HCT116 (cell line): Measurements from ENCODE around the gene C1orf53. TPM values are rescaled to one million over a fixed set of nuclear protein-coding genes. Genes with fewer than 3 reads are reported as not detected.

Experiments
- ATAC-seq: fragments of 200-7000 bp; cut with Tn5 transposase; 2 replicates; pipeline ENCODE4 v1.9.1; 2020; ENCODE audit warnings: mild to moderate bottlenecking, moderate library complexity
- BruUV-seq: library from RNA; stranded (reverse); fragments of 400-500 nt; replicated peaks from 2 replicates; lab custom pipeline; 2021; lab: Mats Ljungman, UMichigan
- CTCF ChIA-PET: fragments of 300-600 bp; sonication (Branson Sonifier 250); formaldehyde crosslinking; loops from one replicate; lab custom pipeline; 2021; ENCODE audit warnings: antibody characterized with exemption; lab: Charles Lee
- POLR2A ChIA-PET: fragments of 300-600, 350-600 bp; sonication (Branson Sonifier 250); formaldehyde crosslinking; loops from one replicate; lab custom pipeline; 2021; ENCODE audit warnings: antibody characterized with exemption; lab: Charles Lee
- RAD21 ChIA-PET, 2 experiments: fragments of 300-600 bp; sonication (Branson Sonifier 250); formaldehyde crosslinking; loops; one replicate each; lab custom pipeline; 2023; ENCODE audit warnings: low total read pairs in 2 of 2; ENCODE audit not compliant: uncharacterized antibody in 2 of 2, unreplicated experiment in 2 of 2, low non-redundant PET in 1 of 2; lab: Charles Lee
- DNase-seq: peaks from one replicate; pipeline ENCODE4 v3.0.0-alpha.2; 2010; ENCODE audit warnings: low read depth, low spot score
- H2AFZ ChIP-seq: fragments of 200-600 bp; shearing (Covaris generic), sonication (generic); 2 replicates; pipeline ENCODE4 v1.6.1; 2017; ENCODE audit warnings: low read depth, mixed run types, mixed read lengths, antibody characterized with exemption, low read length; ENCODE audit not compliant: poor library complexity, severe bottlenecking
- H3K27ac ChIP-seq: 2 replicates; pipeline ENCODE4 v1.5.1; 2012; ENCODE audit warnings: low read depth, low read length
- H3K27me3 ChIP-seq: fragments of 200-600 bp; sonication (generic); 2 replicates; pipeline ENCODE4 v1.6.1; 2016; ENCODE audit warnings: mixed run types, low read length, mixed read lengths; ENCODE audit not compliant: insufficient read depth
- H3K36me3 ChIP-seq, 2 experiments: fragments of 200-500 bp in 1 of 2; fragments of 200-600 bp in 1 of 2; sonication (Bioruptor generic) in 1 of 2; sonication (generic) in 1 of 2; 2 replicates each; pipeline versions ENCODE4 v1.5.1 to v1.6.1; 2014 to 2016; ENCODE audit warnings: low read length in 2 of 2, inconsistent platforms in 1 of 2, mixed read lengths in 1 of 2, mixed run types in 1 of 2; ENCODE audit not compliant: insufficient read depth in 2 of 2, control insufficient read depth in 1 of 2
- H3K4me1 ChIP-seq, 2 experiments: fragments of 200-600 bp in 1 of 2; sonication (generic) in 1 of 2; 2 replicates each; pipeline versions ENCODE4 v1.5.1 to v1.6.1; 2012 to 2017; ENCODE audit warnings: low read length in 2 of 2, inconsistent platforms in 1 of 2, mild to moderate bottlenecking in 1 of 2, mixed read lengths in 1 of 2, mixed run types in 1 of 2, moderate library complexity in 1 of 2; ENCODE audit not compliant: insufficient read depth in 2 of 2, control insufficient read depth in 1 of 2
- H3K4me2 ChIP-seq: fragments of 200-600 bp; sonication (generic); 2 replicates; pipeline ENCODE4 v1.6.1; 2017; ENCODE audit warnings: mixed run types, low read length, mixed read lengths
- H3K4me3 ChIP-seq, 2 experiments: fragments of 200-600 bp in 1 of 2; sonication (generic) in 1 of 2; replicated peaks in 1 of 2; 2 replicates each; pipeline ENCODE4 v1.5.1; 2011 to 2016; ENCODE audit warnings: low read length in 2 of 2, control low read depth in 1 of 2, low read depth in 1 of 2, mild to moderate bottlenecking in 1 of 2, mixed read lengths in 1 of 2, mixed run types in 1 of 2
- H3K79me2 ChIP-seq: fragments of 200-600 bp; sonication (generic); 2 replicates; pipeline ENCODE4 v1.6.1; 2017; ENCODE audit warnings: mild to moderate bottlenecking, mixed run types, low read length, moderate library complexity, mixed read lengths; ENCODE audit not compliant: insufficient read depth
- H3K9ac ChIP-seq: fragments of 200-600 bp; sonication (generic); 2 replicates; pipeline ENCODE4 v1.6.1; 2016; ENCODE audit warnings: low read length, mixed read lengths
- H3K9me2 ChIP-seq: fragments of 200-600 bp; sonication (generic), shearing (Covaris generic); 2 replicates; pipeline ENCODE4 v1.6.1; 2017; ENCODE audit warnings: mixed run types, mild to moderate bottlenecking, moderate library complexity; ENCODE audit not compliant: insufficient read depth
- H3K9me3 ChIP-seq, 2 experiments: fragments of 200-500 bp in 1 of 2; fragments of 200-600 bp in 1 of 2; sonication (Bioruptor generic) in 1 of 2; sonication (generic) in 1 of 2; 2 replicates each; pipeline ENCODE4 v1.6.1; 2014 to 2017; ENCODE audit warnings: low read length in 2 of 2, mixed read lengths in 2 of 2, inconsistent platforms in 1 of 2, low read depth in 1 of 2, mild to moderate bottlenecking in 1 of 2, mixed run types in 1 of 2, moderate library complexity in 1 of 2; ENCODE audit not compliant: control insufficient read depth in 1 of 2, insufficient read depth in 1 of 2
- H4K20me1 ChIP-seq: fragments of 200-600 bp; sonication (generic), shearing (Covaris generic); 2 replicates; pipeline ENCODE4 v1.6.1; 2017; ENCODE audit warnings: mixed run types, mild to moderate bottlenecking, moderate library complexity; ENCODE audit not compliant: insufficient read depth
- CEBPB ChIP-seq: IDR thresholded peaks from 2 replicates; pipeline ENCODE4 v1.6.1; 2012; ENCODE audit warnings: low read depth
- CTCF ChIP-seq, 3 experiments: fragments of 200-600 bp in 1 of 3; sonication (generic) in 1 of 3; IDR thresholded peaks in 2 of 3; conservative IDR thresholded peaks in 1 of 3; 2 replicates each; pipeline ENCODE4 v1.5.1; 2012 to 2017; ENCODE audit warnings: low read depth in 2 of 3, low read length in 2 of 3, antibody characterized with exemption in 1 of 3, borderline replicate concordance in 1 of 3, control low read depth in 1 of 3, mild to moderate bottlenecking in 1 of 3, mixed read lengths in 1 of 3, mixed run types in 1 of 3, moderate library complexity in 1 of 3; ENCODE audit not compliant: insufficient read depth in 1 of 3
- EGR1 ChIP-seq: IDR thresholded peaks from 2 replicates; pipeline ENCODE4 v1.6.1; 2012; ENCODE audit warnings: low read depth
- ELF1 ChIP-seq: IDR thresholded peaks from 2 replicates; pipeline ENCODE4 v1.6.1; 2012; ENCODE audit warnings: low read depth, borderline replicate concordance
- EZH2phosphoT487 ChIP-seq: fragments of 200-600 bp; IDR thresholded peaks from 2 replicates; pipeline ENCODE4 v1.6.1; 2018; ENCODE audit warnings: antibody characterized with exemption, borderline replicate concordance
- FOSL1 ChIP-seq: IDR thresholded peaks from 2 replicates; pipeline ENCODE4 v1.6.1; 2012; ENCODE audit warnings: low read depth
- MAX ChIP-seq: IDR thresholded peaks from 2 replicates; pipeline ENCODE4 v1.6.1; 2012
- POLR2AphosphoS5 ChIP-seq: IDR thresholded peaks from 2 replicates; pipeline ENCODE4 v1.6.1; 2011; ENCODE audit warnings: mild to moderate bottlenecking, low read depth, low read length, moderate library complexity
- RAD21 ChIP-seq: IDR thresholded peaks from 2 replicates; pipeline ENCODE4 v1.6.1; 2012; ENCODE audit warnings: low read depth, mild to moderate bottlenecking
- TCF7L2 ChIP-seq: IDR thresholded peaks from 2 replicates; pipeline ENCODE4 v1.7.0; 2011; ENCODE audit warnings: borderline replicate concordance, inconsistent platforms; ENCODE audit not compliant: insufficient read depth, insufficient read length; ENCODE audit errors: extremely low read depth
- ZBTB33 ChIP-seq: IDR thresholded peaks from 2 replicates; pipeline ENCODE4 v1.6.1; 2011; ENCODE audit warnings: mild to moderate bottlenecking, low read length, moderate library complexity; ENCODE audit not compliant: insufficient replicate concordance; ENCODE audit errors: extremely low read depth
- ZFX ChIP-seq: fragments of 450-650 bp; IDR thresholded peaks from 2 replicates; pipeline ENCODE4 v1.6.1; 2017
- intact Hi-C: fragments of 100-400 bp; cut with micrococcal nuclease; formaldehyde crosslinking; loops from 2 replicates; pipeline ENCODE4 v1.10.0; 2022
- total RNA-seq: library from RNA; stranded (reverse); gene quantifications from one replicate; pipeline ENCODE4 v1.2.1, GENCODE V29; 2021; ENCODE audit not compliant: unreplicated experiment
- TF ChIP-seq, protein P1 (sequence below): IDR thresholded peaks from 2 replicates; pipeline ENCODE4 v1.6.1; 2012; ENCODE audit warnings: low read depth

Gene C1orf53
- total RNA-seq, 1 experiment from 2014 or later = 4.2 TPM

GRCh38 chr1:197944485-197944884 is 42.1 kb downstream of the C1orf53 start:
- Histone ChIP-seq H2AFZ (no peak overlapping the region), H3K27me3 (no peaks in the 10 kb centered on the region), H3K79me2 (no peaks in the 10 kb centered on the region), H3K9me2 (no peaks in the 10 kb centered on the region; the same call in 1 of the 2 replicates), H3K4me2 (no peak overlapping the region), H3K9me3 (no peaks in the 10 kb centered on the region), H3K4me3 (no peak overlapping the region), H3K4me1 (no peaks in the 10 kb centered on the region), H4K20me1 (no peaks in the 10 kb centered on the region), H3K27ac (no peak overlapping the region)
- intact Hi-C loops = no loop called here
- BruUV-seq = no TSS peak
- no peak for DNase-seq
- ChIA-PET POLR2A (no interaction called here), RAD21 (no interaction called here)
- TF ChIP-seq, protein P1, sequence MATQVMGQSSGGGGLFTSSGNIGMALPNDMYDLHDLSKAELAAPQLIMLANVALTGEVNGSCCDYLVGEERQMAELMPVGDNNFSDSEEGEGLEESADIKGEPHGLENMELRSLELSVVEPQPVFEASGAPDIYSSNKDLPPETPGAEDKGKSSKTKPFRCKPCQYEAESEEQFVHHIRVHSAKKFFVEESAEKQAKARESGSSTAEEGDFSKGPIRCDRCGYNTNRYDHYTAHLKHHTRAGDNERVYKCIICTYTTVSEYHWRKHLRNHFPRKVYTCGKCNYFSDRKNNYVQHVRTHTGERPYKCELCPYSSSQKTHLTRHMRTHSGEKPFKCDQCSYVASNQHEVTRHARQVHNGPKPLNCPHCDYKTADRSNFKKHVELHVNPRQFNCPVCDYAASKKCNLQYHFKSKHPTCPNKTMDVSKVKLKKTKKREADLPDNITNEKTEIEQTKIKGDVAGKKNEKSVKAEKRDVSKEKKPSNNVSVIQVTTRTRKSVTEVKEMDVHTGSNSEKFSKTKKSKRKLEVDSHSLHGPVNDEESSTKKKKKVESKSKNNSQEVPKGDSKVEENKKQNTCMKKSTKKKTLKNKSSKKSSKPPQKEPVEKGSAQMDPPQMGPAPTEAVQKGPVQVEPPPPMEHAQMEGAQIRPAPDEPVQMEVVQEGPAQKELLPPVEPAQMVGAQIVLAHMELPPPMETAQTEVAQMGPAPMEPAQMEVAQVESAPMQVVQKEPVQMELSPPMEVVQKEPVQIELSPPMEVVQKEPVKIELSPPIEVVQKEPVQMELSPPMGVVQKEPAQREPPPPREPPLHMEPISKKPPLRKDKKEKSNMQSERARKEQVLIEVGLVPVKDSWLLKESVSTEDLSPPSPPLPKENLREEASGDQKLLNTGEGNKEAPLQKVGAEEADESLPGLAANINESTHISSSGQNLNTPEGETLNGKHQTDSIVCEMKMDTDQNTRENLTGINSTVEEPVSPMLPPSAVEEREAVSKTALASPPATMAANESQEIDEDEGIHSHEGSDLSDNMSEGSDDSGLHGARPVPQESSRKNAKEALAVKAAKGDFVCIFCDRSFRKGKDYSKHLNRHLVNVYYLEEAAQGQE = no peak
- TF ChIP-seq ZFX = no peak
- TF ChIP-seq POLR2AphosphoS5 = no peak
- TF ChIP-seq FOSL1 = no peak
- TF ChIP-seq RAD21 = no peak
- no peak for TF ChIP-seq ZBTB33
- no peak for TF ChIP-seq ELF1
- no peak for TF ChIP-seq MAX
- TF ChIP-seq EZH2phosphoT487 = no peak
- TF ChIP-seq CTCF (IDR thresholded peaks at IDR 0.05 in 2 of 3, conservative IDR thresholded peaks at IDR 0.05 in 1 of 3; ENCODE audit: borderline replicate concordance in 1 of 3, insufficient read depth in 1 of 3, low read depth in 2 of 3, low read length in 2 of 3) = no peak
- TF ChIP-seq CEBPB = no peak
- TF ChIP-seq EGR1 = no peak
- TF ChIP-seq TCF7L2 = no peak
- TF ChIP-seq, all 23 proteins: peak for 0
- no peak for ATAC-seq
- no peak overlapping the region for H3K9ac ChIP-seq
- CTCF ChIA-PET = no interaction called here
- H3K36me3 ChIP-seq = no peaks in the 10 kb centered on the region
